MM.1S (cell line): ENCODE measurements around the gene LPCAT4.
"Not testable (repeated sequence)": the region's sequence is repeated elsewhere in the genome, so short reads cannot be mapped to it uniquely, and the experiment has no call there.

Source experiments
- DNase-seq: peaks from one replicate; pipeline ENCODE4 v3.0.0-alpha.2; 2015
- H2AFZ ChIP-seq: fragments of 300-600 bp; sonication (generic); 2 replicates; pipeline ENCODE4 v1.6.0; 2016; ENCODE audit warnings: antibody characterized with exemption, low read length
- H3F3A ChIP-seq: fragments of 300-600 bp; sonication (generic); 2 replicates; pipeline ENCODE4 v1.6.1; 2016; ENCODE audit warnings: mild to moderate bottlenecking, antibody characterized with exemption, low read length, moderate library complexity, mixed read lengths; ENCODE audit not compliant: insufficient read depth
- H3K27ac ChIP-seq: fragments of 300-600 bp; sonication (generic); 2 replicates; pipeline ENCODE4 v1.5.1; 2016; ENCODE audit warnings: mild to moderate bottlenecking, low read length
- H3K27me3 ChIP-seq: fragments of 300-600 bp; sonication (generic); replicated peaks from 2 replicates; pipeline ENCODE4 v1.6.0; 2016; ENCODE audit warnings: low read length; ENCODE audit not compliant: insufficient read depth
- H3K36me3 ChIP-seq: fragments of 300-600 bp; sonication (generic); replicated peaks from 2 replicates; pipeline ENCODE4 v1.6.1; 2016; ENCODE audit warnings: mild to moderate bottlenecking, low read length, mixed read lengths; ENCODE audit not compliant: insufficient read depth
- H3K4me1 ChIP-seq: fragments of 300-600 bp; sonication (generic); 2 replicates; pipeline ENCODE4 v1.6.1; 2016; ENCODE audit warnings: low read length, mixed read lengths
- H3K4me2 ChIP-seq: fragments of 300-600 bp; sonication (generic); 2 replicates; pipeline ENCODE4 v1.6.0; 2016; ENCODE audit warnings: low read depth, low read length
- H3K4me3 ChIP-seq: fragments of 300-600 bp; sonication (generic); 2 replicates; pipeline ENCODE4 v1.5.1; 2016; ENCODE audit warnings: low read length, mixed read lengths
- H3K79me2 ChIP-seq: fragments of 300-600 bp; sonication (generic); 2 replicates; pipeline ENCODE4 v1.6.1; 2016; ENCODE audit warnings: mixed run types, low read length, mixed read lengths
- H3K9ac ChIP-seq: fragments of 300-600 bp; sonication (generic); 2 replicates; pipeline ENCODE4 v1.6.1; 2016; ENCODE audit warnings: low read length, mixed read lengths
- H3K9me2 ChIP-seq: fragments of 300-600 bp; sonication (generic); replicated peaks from 2 replicates; pipeline ENCODE4 v1.6.1; 2016; ENCODE audit warnings: mild to moderate bottlenecking, low read length, mixed read lengths; ENCODE audit not compliant: insufficient read depth
- H3K9me3 ChIP-seq: fragments of 300-600 bp; sonication (generic); replicated peaks from 2 replicates; pipeline ENCODE4 v1.6.1; 2016; ENCODE audit warnings: mild to moderate bottlenecking, low read length, mixed read lengths; ENCODE audit not compliant: insufficient read depth
- H4K20me1 ChIP-seq: fragments of 300-600 bp; sonication (generic); 2 replicates; pipeline ENCODE4 v1.6.1; 2016; ENCODE audit warnings: mild to moderate bottlenecking, low read length, moderate library complexity, mixed read lengths; ENCODE audit not compliant: insufficient read depth
- CTCF ChIP-seq: fragments of 300-600 bp; sonication (generic); IDR thresholded peaks from 2 replicates; pipeline ENCODE4 v1.5.1; 2016; ENCODE audit warnings: antibody characterized with exemption, low read length, mixed read lengths
- EZH2phosphoT487 ChIP-seq: fragments of 300-600 bp; sonication (generic); IDR thresholded peaks from 2 replicates; pipeline ENCODE4 v1.6.1; 2018; ENCODE audit warnings: antibody characterized with exemption, low read length

LPCAT4 gene

GRCh38 chr15:34367101-34368081, at the start of gene LPCAT4:
Gene LPCAT4 (minus strand): TSS chr15:34367196. CDS start chr15:34367100, 96 bp downstream.
- Histone ChIP-seq H2AFZ (peak within 1 kb of the TSS; percentile 87), H3K4me3 (peak within 1 kb of the TSS; percentile 94), H3F3A (peaks cover 36% of the 10 kb centered on the region), H3K27me3 (no peaks in the 10 kb centered on the region), H3K79me2 (peaks cover 43% of the 10 kb centered on the region), H3K4me1 (peaks cover 13% of the 10 kb centered on the region), H3K9me3 (no peaks in the 10 kb centered on the region), H3K9me2 (no peaks in the 10 kb centered on the region), H4K20me1 (no peaks in the 10 kb centered on the region), H3K27ac (peak within 1 kb of the TSS; percentile 97), H3K4me2 (peak within 1 kb of the TSS; percentile 95), H3K36me3 (no peaks in the 10 kb centered on the region), H3K9ac (peak within 1 kb of the TSS; percentile 84)
- DNase-seq = peak; percentile 94
- TF ChIP-seq EZH2phosphoT487 (no peak), CTCF (peak; percentile 91)

- not testable (repeated sequence) for H3K27ac ChIP-seq, H3K4me1 ChIP-seq
These were observed 42.5 kb upstream of the LPCAT4 start for GRCh38 chr15:34409511-34409910.

GRCh38 chr15:34408973-34409372, 42.0 kb upstream of the LPCAT4 start:
- H3K4me3 ChIP-seq, H3K4me2 ChIP-seq, H3F3A ChIP-seq, H3K9me2 ChIP-seq, H3K9me3 ChIP-seq, DNase-seq, H3K27ac ChIP-seq, H2AFZ ChIP-seq, H4K20me1 ChIP-seq, H3K27me3 ChIP-seq, H3K9ac ChIP-seq, H3K4me1 ChIP-seq, H3K79me2 ChIP-seq, H3K36me3 ChIP-seq: not testable (repeated sequence)

More at GRCh38 chr15:34409511-34409910, 42.5 kb upstream of the LPCAT4 start:
- not testable (repeated sequence) for DNase-seq, H3K36me3 ChIP-seq, H3F3A ChIP-seq, H3K4me2 ChIP-seq, H3K79me2 ChIP-seq, H3K27me3 ChIP-seq, H2AFZ ChIP-seq, H3K9me2 ChIP-seq, H3K4me3 ChIP-seq, H4K20me1 ChIP-seq, H3K9ac ChIP-seq, H3K9me3 ChIP-seq

- H4K20me1 ChIP-seq, H3K36me3 ChIP-seq, H3K27ac ChIP-seq, H2AFZ ChIP-seq, H3K79me2 ChIP-seq, H3K9ac ChIP-seq, H3K9me2 ChIP-seq, DNase-seq, H3K9me3 ChIP-seq, H3K4me2 ChIP-seq, H3F3A ChIP-seq, H3K4me3 ChIP-seq, H3K27me3 ChIP-seq, H3K4me1 ChIP-seq: not testable (repeated sequence)
These were observed 36.9 kb upstream of the LPCAT4 start for GRCh38 chr15:34403899-34404298.

- not testable (repeated sequence) for H3F3A ChIP-seq, H3K27ac ChIP-seq, H3K27me3 ChIP-seq, H4K20me1 ChIP-seq, H2AFZ ChIP-seq, H3K4me1 ChIP-seq, H3K4me2 ChIP-seq, H3K9ac ChIP-seq, H3K9me3 ChIP-seq, H3K9me2 ChIP-seq, H3K4me3 ChIP-seq, DNase-seq, H3K36me3 ChIP-seq, H3K79me2 ChIP-seq
These were observed 36.2 kb upstream of the LPCAT4 start for GRCh38 chr15:34403160-34403598.

GRCh38 chr15:34397637-34398259, 30.8 kb upstream of the LPCAT4 start:
- H3K4me1 ChIP-seq, H4K20me1 ChIP-seq, H3F3A ChIP-seq, H3K9me2 ChIP-seq, H3K27ac ChIP-seq, H3K36me3 ChIP-seq, DNase-seq, H3K4me3 ChIP-seq, H2AFZ ChIP-seq, H3K79me2 ChIP-seq, H3K27me3 ChIP-seq, H3K4me2 ChIP-seq, H3K9me3 ChIP-seq, H3K9ac ChIP-seq: not testable (repeated sequence)

GRCh38 chr15:34392981-34393380, 26.0 kb upstream of the LPCAT4 start:
- H3K79me2 ChIP-seq, H3K9me2 ChIP-seq, H3K9ac ChIP-seq, H3K36me3 ChIP-seq, H2AFZ ChIP-seq, H3F3A ChIP-seq, DNase-seq, H3K4me2 ChIP-seq, H4K20me1 ChIP-seq, H3K27ac ChIP-seq, H3K27me3 ChIP-seq, H3K4me1 ChIP-seq, H3K4me3 ChIP-seq, H3K9me3 ChIP-seq: not testable (repeated sequence)
